Heart left ventricle (tissue), 13 donors: ENCODE measurements around the gene ANXA11.

Source experiments
- POLR2A ChIP-seq, 2 donors: fragments of 450-650 bp; IDR thresholded peaks; one replicate each; pipeline ENCODE4 v1.6.1; 2017; ENCODE audit warnings: antibody characterized with exemption in 2 of 2, mild to moderate bottlenecking in 2 of 2, moderate library complexity in 2 of 2
- TF ChIP-seq, protein P1 (sequence below), 12 donors: fragments of 200-600 bp; sonication (generic) in 4 of 12; IDR thresholded peaks; one replicate each; pipeline versions ENCODE4 v1.5.0 to v1.8.0; 2018 to 2022; ENCODE audit warnings: antibody characterized with exemption in 12 of 12, mild to moderate bottlenecking in 5 of 12
- donor health status: ischemic (EF 13 %, LVEDD 7.1; RV severe dilation, severe dysfunction).
- donor health status: DM: no; HTN: yes; CAD: no.
- donor health status: DM: no; HTN: no; CAD: no.
- donor health status: ischemic (EF 25% LVEDD 6.9; RV normal size, moderate dysfunction).
- donor health status: ischemic (EF 25% LVEDD 5.7; RV mildly dilated, moderate dysfunction).
- donor health status: ischemic (EF 35%, LVEDD 5.7; RV mildly dilated, moderate dysfunction).
- donor health status: nonischemic (EF 11% LVEDD 7.7; RV severe dilation, severe dysfunction).
- donor health status: DM: yes; HTN: yes; CAD: no.
- donor health status: PGD.
- donor health status: ischemic (EF 29% LVEDD 5.4; RV normal size, mild dysfunction).
- donor health status: nonischemic (EF 23%, LVEDD 6.1; RV moderate dilation, normal function).

DNA sequence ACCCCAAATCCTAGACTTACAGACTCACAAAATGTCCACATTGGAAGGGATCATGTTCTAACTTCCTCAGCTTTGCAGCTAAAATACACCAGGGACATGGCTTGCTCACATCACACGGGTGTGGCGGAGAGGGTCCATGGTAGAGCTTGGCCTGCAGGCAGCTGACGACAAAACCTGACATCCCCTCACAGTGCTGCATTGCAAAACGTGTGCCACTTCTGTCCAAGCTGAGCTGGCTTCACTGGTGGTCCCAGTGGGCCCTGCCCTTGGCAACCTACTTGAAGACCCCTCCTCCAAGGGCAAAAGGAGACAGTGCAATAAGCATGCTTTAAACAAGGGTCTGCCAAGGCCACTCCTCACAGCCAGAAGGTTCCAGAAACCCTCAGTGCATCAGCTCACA, 21.9 kb downstream of the ANXA11 start:
- TF ChIP-seq, protein P1, sequence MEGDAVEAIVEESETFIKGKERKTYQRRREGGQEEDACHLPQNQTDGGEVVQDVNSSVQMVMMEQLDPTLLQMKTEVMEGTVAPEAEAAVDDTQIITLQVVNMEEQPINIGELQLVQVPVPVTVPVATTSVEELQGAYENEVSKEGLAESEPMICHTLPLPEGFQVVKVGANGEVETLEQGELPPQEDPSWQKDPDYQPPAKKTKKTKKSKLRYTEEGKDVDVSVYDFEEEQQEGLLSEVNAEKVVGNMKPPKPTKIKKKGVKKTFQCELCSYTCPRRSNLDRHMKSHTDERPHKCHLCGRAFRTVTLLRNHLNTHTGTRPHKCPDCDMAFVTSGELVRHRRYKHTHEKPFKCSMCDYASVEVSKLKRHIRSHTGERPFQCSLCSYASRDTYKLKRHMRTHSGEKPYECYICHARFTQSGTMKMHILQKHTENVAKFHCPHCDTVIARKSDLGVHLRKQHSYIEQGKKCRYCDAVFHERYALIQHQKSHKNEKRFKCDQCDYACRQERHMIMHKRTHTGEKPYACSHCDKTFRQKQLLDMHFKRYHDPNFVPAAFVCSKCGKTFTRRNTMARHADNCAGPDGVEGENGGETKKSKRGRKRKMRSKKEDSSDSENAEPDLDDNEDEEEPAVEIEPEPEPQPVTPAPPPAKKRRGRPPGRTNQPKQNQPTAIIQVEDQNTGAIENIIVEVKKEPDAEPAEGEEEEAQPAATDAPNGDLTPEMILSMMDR (IDR thresholded peaks at IDR 0.05): no peak
- no peak for TF ChIP-seq POLR2A (IDR thresholded peaks at IDR 0.05)
